ENCODE measurements around the gene PLB1. TPM values are rescaled to one million over a fixed set of nuclear protein-coding genes. Genes with fewer than 3 reads are reported as not detected.

PLB1 gene
- total and polyA plus RNA-seq, 5 experiments from 2014 or later, result 0.29 to 0.34 (median 0.34) TPM; not detected in 2

DNA sequence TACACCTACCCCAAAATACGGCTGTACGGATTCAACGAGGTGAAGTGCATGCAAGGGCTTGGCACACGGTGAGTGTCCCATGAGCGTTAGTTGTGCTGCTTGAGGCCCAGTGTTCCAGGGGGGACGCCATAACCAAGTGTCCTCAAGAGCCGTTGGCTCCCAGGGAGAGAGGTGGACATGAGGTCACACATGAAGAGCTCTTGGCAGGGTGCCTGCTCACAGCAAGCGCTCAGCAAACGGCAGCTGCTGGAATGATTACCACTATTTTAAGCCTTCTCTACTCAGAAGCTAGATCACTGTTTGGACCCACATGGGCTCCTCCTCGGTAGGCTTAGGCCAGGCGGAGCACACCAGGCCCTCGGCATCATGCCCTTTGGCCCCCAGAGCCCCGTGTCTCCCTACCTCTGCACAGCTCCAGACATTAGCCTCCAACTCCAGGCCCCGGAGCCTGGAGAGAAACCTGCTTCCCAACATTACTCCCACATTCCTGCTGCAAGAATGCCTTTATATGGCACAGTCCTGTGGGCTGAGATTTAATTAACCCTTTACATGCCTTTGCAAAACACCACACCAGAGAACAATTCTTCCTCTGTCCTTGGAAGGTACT is 187.3 kb downstream of the PLB1 start:
- no peaks in the 10 kb centered on the region for H3K9me3 Mint-ChIP-seq
- H3K4me3 Mint-ChIP-seq, result no peak overlapping the region
- H3K27me3 Mint-ChIP-seq, result no peaks in the 10 kb centered on the region
- no peaks in the 10 kb centered on the region for H3K36me3 Mint-ChIP-seq
- no peak for DNase-seq
- no peak for ATAC-seq
- H3K4me1 Mint-ChIP-seq, result peaks cover 19 to 26% (median 21%) of the 10 kb centered on the region in 4 donors
- H3K27ac Mint-ChIP-seq, result peak overlapping the region in 3 of 10 donors; percentile 8 to 43 (median 18)
- POLR2A ChIA-PET, result no interaction called here

GRCh38 chr2:28684142-28684858 is 188.4 kb downstream of the PLB1 start:
- Mint-ChIP-seq H3K27ac (peak overlapping the region in 5 of 10 donors; percentile 4 to 84 (median 28)), H3K4me1 (peaks cover 19 to 26% (median 22%) of the 10 kb centered on the region in 4 donors), H3K36me3 (no peaks in the 10 kb centered on the region), H3K27me3 (no peaks in the 10 kb centered on the region), H3K4me3 (no peak overlapping the region), H3K9me3 (no peaks in the 10 kb centered on the region)
- DNase-seq (no peak), ATAC-seq (no peak)
- POLR2A ChIA-PET, result no interaction called here

- Mint-ChIP-seq H3K36me3 (no peaks in the 10 kb centered on the region), H3K4me3 (no peak overlapping the region), H3K4me1 (peaks cover 0 to 16% (median 6%) of the 10 kb centered on the region in 4 donors), H3K9me3 (no peaks in the 10 kb centered on the region), H3K27me3 (no peaks in the 10 kb centered on the region), H3K27ac (peak overlapping the region in 3 of 10 donors; percentile 24 to 84 (median 69))
- no peak for DNase-seq
- ATAC-seq, result no peak
- POLR2A ChIA-PET, result no interaction called here
These were observed 191.3 kb downstream of the PLB1 start for GRCh38 chr2:28687171-28687570.

- POLR2A ChIA-PET, result no interaction called here
- Mint-ChIP-seq H3K4me1 (peaks cover 0 to 19% (median 6%) of the 10 kb centered on the region in 4 donors), H3K36me3 (no peaks in the 10 kb centered on the region), H3K27me3 (peaks cover 0 to 2% (median 0%) of the 10 kb centered on the region in 5 donors), H3K27ac (no peak overlapping the region), H3K9me3 (no peaks in the 10 kb centered on the region), H3K4me3 (no peak overlapping the region)
- DNase-seq, result no peak
- ATAC-seq, result no peak
These were observed 192.0 kb downstream of the PLB1 start for GRCh38 chr2:28687640-28688385.

GRCh38 chr2:28688818-28689217 is 193.0 kb downstream of the PLB1 start:
- no peak overlapping the region for H3K4me3 Mint-ChIP-seq

DNA sequence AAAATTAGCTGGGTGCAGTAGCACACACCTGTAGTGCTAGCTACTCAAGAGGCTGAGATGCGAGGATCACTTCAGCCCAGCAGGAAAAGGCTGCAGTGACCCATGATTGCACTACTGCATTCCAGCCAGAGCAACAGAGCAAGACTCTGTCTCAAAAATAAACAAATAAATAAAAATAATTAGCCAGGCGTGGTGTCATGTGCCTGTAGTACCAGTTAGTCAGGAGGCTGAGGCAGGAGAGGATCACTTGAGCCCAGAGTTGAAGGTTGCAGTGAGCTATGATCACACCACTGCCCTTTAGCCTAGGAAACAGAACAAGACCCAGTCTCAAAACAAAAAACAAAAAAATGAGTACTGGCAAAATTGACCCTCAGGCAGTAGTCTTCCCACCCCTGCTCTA is 193.9 kb downstream of the PLB1 start:
- Mint-ChIP-seq H3K9me3 (no peaks in the 10 kb centered on the region), H3K4me3 (no peak overlapping the region), H3K27me3 (peaks cover 0 to 4% (median 0%) of the 10 kb centered on the region in 5 donors), H3K4me1 (peaks cover 0 to 19% (median 2%) of the 10 kb centered on the region in 4 donors), H3K27ac (no peak overlapping the region), H3K36me3 (no peaks in the 10 kb centered on the region)
- DNase-seq (no peak), ATAC-seq (no peak)
- POLR2A ChIA-PET, result no interaction called here

More at GRCh38 chr2:28688818-28689217, 193.0 kb downstream of the PLB1 start:
- Mint-ChIP-seq H3K4me1 (peaks cover 0 to 22% (median 6%) of the 10 kb centered on the region in 4 donors), H3K27ac (peak overlapping the region in 2 of 10 donors; percentile 41 to 50), H3K9me3 (no peaks in the 10 kb centered on the region), H3K36me3 (no peaks in the 10 kb centered on the region), H3K27me3 (peaks cover 0 to 4% (median 0%) of the 10 kb centered on the region in 5 donors)
- POLR2A ChIA-PET, result no interaction called here
- DNase-seq, result no peak
- no peak for ATAC-seq

DNA sequence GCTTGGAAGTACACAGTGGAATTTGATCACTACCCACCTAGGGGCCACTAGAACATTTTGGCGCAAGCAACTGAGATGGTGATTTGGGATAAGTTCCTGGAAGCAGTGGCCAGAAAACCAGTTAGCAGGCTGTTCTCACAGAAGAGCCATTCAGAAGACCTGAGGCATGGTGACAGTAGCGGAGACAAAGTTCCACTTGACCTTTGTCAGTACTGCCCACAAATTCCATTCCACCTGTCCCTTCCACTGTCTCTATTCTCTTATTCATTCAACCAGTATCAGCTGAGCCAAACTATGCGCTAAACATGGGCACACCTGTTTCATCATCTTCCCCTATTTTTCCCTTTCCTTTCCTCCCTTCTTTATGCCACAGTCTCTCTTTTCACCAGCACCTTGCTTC is 196.6 kb downstream of the PLB1 start:
- H3K36me3 Mint-ChIP-seq, result no peaks in the 10 kb centered on the region
- DNase-seq (no peak), ATAC-seq (no peak)
- POLR2A ChIA-PET, result no interaction called here
- peaks cover 0 to 8% (median 0%) of the 10 kb centered on the region in 4 donors for H3K4me1 Mint-ChIP-seq
- peaks cover 0 to 4% (median 0%) of the 10 kb centered on the region in 5 donors for H3K27me3 Mint-ChIP-seq
- no peaks in the 10 kb centered on the region for H3K9me3 Mint-ChIP-seq
- H3K4me3 Mint-ChIP-seq, result no peak overlapping the region
- H3K27ac Mint-ChIP-seq, result no peak overlapping the region

- no peaks in the 10 kb centered on the region for H3K36me3 Mint-ChIP-seq
- H3K4me1 Mint-ChIP-seq, result peaks cover 0 to 8% (median 0%) of the 10 kb centered on the region in 4 donors
- peaks cover 0 to 4% (median 0%) of the 10 kb centered on the region in 5 donors for H3K27me3 Mint-ChIP-seq
- H3K9me3 Mint-ChIP-seq, result no peaks in the 10 kb centered on the region
- DNase-seq, result no peak
- H3K4me3 Mint-ChIP-seq, result no peak overlapping the region
- ATAC-seq, result no peak
- POLR2A ChIA-PET, result no interaction called here
- H3K27ac Mint-ChIP-seq, result peak overlapping the region in 2 of 10 donors; percentile 0 to 12
These were observed 197.4 kb downstream of the PLB1 start for GRCh38 chr2:28693223-28693622.

Other genes starting within 250 kb of the PLB1 start
- gene FOSL2, start 103.2 kb upstream of the PLB1 start, total RNA-seq, result 1 to 10 TPM; 1.2 to 1.6 TPM
- gene FOSL2, start 103.2 kb upstream of the PLB1 start, polyA plus RNA-seq, result 1 to 10 TPM in 1 of 3 donors, under 1 TPM in 2; 0.46 to 6.5 (median 0.85) TPM